ENCODE data around the gene U2AF1L4. TPM values are rescaled to one million over a fixed set of nuclear protein-coding genes. Genes with fewer than 3 reads are reported as not detected.

Gene U2AF1L4
- polyA plus RNA-seq, 1 donor from 2014 or later, result 57.0 TPM

DNA sequence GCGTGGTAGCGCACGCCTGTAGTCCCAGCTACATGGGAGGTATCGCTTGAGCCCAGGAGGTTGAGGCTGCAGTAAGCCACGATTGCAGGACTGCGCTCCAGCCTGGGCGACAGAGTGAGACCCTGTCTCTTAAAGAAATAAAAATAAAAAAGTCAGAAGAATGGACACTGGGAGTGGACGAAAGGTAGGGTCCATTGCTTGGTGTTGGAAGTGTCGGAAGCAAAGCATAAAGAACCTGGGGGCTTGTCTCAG is 29.8 kb upstream of the U2AF1L4 start:
- H3K9ac ChIP-seq (ENCODE audit: low read length), result peak overlapping the region; percentile 53
- H2AFZ ChIP-seq (ENCODE audit: low read depth, low read length), result peak overlapping the region; percentile 53
- H3K27ac ChIP-seq (ENCODE audit: low read length), result peak overlapping the region; percentile 57

DNA sequence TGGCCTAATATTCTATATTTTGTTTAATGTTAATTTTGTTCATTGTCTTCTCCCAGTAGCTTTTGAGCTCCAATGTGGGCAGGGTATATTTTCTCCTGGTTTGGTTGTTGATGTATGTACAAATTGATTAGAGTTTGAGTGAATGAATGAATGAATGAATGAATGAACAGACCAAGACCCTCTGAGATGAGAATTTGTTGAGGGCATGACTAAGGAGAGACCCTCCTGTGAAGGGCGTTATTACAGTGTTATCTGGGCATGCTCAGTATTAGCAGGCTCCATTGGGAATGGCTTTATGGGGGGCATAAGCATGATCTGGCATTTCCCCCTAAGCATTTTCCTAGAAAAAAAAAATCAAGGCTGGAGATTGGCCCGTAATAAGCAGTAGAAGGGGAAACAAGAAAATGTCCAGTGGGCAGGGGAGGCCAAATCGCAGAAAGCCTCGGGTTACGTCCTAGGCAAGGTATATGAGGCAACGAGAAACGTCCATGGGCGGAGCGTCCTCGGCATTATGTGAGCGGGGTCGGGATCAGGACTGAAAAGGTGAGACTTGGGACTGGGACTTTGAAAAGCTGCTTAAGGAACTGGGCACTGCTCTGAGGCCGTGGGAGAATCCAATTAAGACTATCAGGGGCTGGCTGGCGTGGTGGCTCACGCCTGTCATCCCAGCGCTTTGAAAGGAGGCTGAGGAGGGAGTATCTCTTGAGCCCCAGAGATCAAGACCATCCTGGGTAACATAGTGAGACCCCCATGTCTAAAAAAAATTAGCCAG is 29.2 kb upstream of the U2AF1L4 start:
- TF ChIP-seq MXI1 (conservative IDR thresholded peaks at IDR 0.05; ENCODE audit: poor library complexity, severe bottlenecking) (no peak), RAD21 (conservative IDR thresholded peaks at IDR 0.05) (no peak), POLR2AphosphoS5 (IDR thresholded peaks at IDR 0.05) (no peak), EZH2 (IDR thresholded peaks at IDR 0.05; ENCODE audit: borderline replicate concordance, insufficient read depth, low read length, poor library complexity, severe bottlenecking) (no peak), TAF1 (IDR thresholded peaks at IDR 0.05; ENCODE audit: low read depth) (no peak), SMC3 (conservative IDR thresholded peaks at IDR 0.05; ENCODE audit: poor library complexity) (no peak), EP300 (conservative IDR thresholded peaks at IDR 0.05; ENCODE audit: poor library complexity, severe bottlenecking) (no peak)
- TF ChIP-seq, protein P1, sequence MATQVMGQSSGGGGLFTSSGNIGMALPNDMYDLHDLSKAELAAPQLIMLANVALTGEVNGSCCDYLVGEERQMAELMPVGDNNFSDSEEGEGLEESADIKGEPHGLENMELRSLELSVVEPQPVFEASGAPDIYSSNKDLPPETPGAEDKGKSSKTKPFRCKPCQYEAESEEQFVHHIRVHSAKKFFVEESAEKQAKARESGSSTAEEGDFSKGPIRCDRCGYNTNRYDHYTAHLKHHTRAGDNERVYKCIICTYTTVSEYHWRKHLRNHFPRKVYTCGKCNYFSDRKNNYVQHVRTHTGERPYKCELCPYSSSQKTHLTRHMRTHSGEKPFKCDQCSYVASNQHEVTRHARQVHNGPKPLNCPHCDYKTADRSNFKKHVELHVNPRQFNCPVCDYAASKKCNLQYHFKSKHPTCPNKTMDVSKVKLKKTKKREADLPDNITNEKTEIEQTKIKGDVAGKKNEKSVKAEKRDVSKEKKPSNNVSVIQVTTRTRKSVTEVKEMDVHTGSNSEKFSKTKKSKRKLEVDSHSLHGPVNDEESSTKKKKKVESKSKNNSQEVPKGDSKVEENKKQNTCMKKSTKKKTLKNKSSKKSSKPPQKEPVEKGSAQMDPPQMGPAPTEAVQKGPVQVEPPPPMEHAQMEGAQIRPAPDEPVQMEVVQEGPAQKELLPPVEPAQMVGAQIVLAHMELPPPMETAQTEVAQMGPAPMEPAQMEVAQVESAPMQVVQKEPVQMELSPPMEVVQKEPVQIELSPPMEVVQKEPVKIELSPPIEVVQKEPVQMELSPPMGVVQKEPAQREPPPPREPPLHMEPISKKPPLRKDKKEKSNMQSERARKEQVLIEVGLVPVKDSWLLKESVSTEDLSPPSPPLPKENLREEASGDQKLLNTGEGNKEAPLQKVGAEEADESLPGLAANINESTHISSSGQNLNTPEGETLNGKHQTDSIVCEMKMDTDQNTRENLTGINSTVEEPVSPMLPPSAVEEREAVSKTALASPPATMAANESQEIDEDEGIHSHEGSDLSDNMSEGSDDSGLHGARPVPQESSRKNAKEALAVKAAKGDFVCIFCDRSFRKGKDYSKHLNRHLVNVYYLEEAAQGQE (IDR thresholded peaks at IDR 0.05; ENCODE audit: borderline replicate concordance), result no peak
- TF ChIP-seq, protein P2, sequence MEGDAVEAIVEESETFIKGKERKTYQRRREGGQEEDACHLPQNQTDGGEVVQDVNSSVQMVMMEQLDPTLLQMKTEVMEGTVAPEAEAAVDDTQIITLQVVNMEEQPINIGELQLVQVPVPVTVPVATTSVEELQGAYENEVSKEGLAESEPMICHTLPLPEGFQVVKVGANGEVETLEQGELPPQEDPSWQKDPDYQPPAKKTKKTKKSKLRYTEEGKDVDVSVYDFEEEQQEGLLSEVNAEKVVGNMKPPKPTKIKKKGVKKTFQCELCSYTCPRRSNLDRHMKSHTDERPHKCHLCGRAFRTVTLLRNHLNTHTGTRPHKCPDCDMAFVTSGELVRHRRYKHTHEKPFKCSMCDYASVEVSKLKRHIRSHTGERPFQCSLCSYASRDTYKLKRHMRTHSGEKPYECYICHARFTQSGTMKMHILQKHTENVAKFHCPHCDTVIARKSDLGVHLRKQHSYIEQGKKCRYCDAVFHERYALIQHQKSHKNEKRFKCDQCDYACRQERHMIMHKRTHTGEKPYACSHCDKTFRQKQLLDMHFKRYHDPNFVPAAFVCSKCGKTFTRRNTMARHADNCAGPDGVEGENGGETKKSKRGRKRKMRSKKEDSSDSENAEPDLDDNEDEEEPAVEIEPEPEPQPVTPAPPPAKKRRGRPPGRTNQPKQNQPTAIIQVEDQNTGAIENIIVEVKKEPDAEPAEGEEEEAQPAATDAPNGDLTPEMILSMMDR (IDR thresholded peaks at IDR 0.05; ENCODE audit: poor library complexity, severe bottlenecking), result no peak
- Histone ChIP-seq H3K9ac (ENCODE audit: low read length) (peak overlapping the region; percentile 53), H3K36me3 (ENCODE audit: insufficient read depth, low read length) (no peaks in the 10 kb centered on the region), H3K27ac (ENCODE audit: low read length) (peak overlapping the region; percentile 57), H2AFZ (ENCODE audit: low read depth, low read length) (peak overlapping the region; percentile 53), H3K9me3 (ENCODE audit: low read length) (no peaks in the 10 kb centered on the region), H3K4me3 (ENCODE audit: low read length) (peak overlapping the region; percentile 86), H3K79me2 (replicated peaks; ENCODE audit: insufficient read depth, low read length) (peaks cover 25% of the 10 kb centered on the region), H3K9me2 (ENCODE audit: insufficient read depth, low read length) (no peaks in the 10 kb centered on the region), H4K20me1 (ENCODE audit: insufficient read depth) (no peaks in the 10 kb centered on the region), H3F3A (ENCODE audit: insufficient read depth, low read length, poor library complexity, severe bottlenecking) (no peaks in the 10 kb centered on the region), H3K27me3 (ENCODE audit: insufficient read depth, low read depth, low read length) (no peaks in the 10 kb centered on the region), H3K4me2 (ENCODE audit: low read length) (peak overlapping the region; percentile 58)

More for the DNA sequence above, 29.8 kb upstream of the U2AF1L4 start:
- H3K9me3 ChIP-seq (ENCODE audit: low read length), result no peaks in the 10 kb centered on the region
- no peaks in the 10 kb centered on the region for H4K20me1 ChIP-seq (ENCODE audit: insufficient read depth)
- no peaks in the 10 kb centered on the region for H3K27me3 ChIP-seq (ENCODE audit: insufficient read depth, low read depth, low read length)
- H3F3A ChIP-seq (ENCODE audit: insufficient read depth, low read length, poor library complexity, severe bottlenecking), result no peaks in the 10 kb centered on the region
- peak overlapping the region; percentile 86 for H3K4me3 ChIP-seq (ENCODE audit: low read length)
- no peaks in the 10 kb centered on the region for H3K9me2 ChIP-seq (ENCODE audit: insufficient read depth, low read length)
- H3K4me2 ChIP-seq (ENCODE audit: low read length), result peak overlapping the region; percentile 58
- peaks cover 25% of the 10 kb centered on the region for H3K79me2 ChIP-seq (replicated peaks; ENCODE audit: insufficient read depth, low read length)
- no peak for TF ChIP-seq TAF1 (IDR thresholded peaks at IDR 0.05; ENCODE audit: low read depth)
- TF ChIP-seq, protein P2 (IDR thresholded peaks at IDR 0.05; ENCODE audit: poor library complexity, severe bottlenecking), result no peak
- TF ChIP-seq MXI1 (conservative IDR thresholded peaks at IDR 0.05; ENCODE audit: poor library complexity, severe bottlenecking), result no peak
- TF ChIP-seq SMC3 (conservative IDR thresholded peaks at IDR 0.05; ENCODE audit: poor library complexity), result no peak
- TF ChIP-seq RAD21 (conservative IDR thresholded peaks at IDR 0.05), result no peak
- TF ChIP-seq, protein P1 (IDR thresholded peaks at IDR 0.05; ENCODE audit: borderline replicate concordance), result no peak
- no peak for TF ChIP-seq EZH2 (IDR thresholded peaks at IDR 0.05; ENCODE audit: borderline replicate concordance, insufficient read depth, low read length, poor library complexity, severe bottlenecking)
- TF ChIP-seq POLR2AphosphoS5 (IDR thresholded peaks at IDR 0.05), result no peak
- no peak for TF ChIP-seq EP300 (conservative IDR thresholded peaks at IDR 0.05; ENCODE audit: poor library complexity, severe bottlenecking)
- H3K36me3 ChIP-seq (ENCODE audit: insufficient read depth, low read length), result no peaks in the 10 kb centered on the region
